NCI-H345 (cell line): Measurements from ENCODE around the gene CSNK1G2.
"Not testable (repeated sequence)": the region's sequence is repeated elsewhere in the genome, so short reads cannot be mapped to it uniquely, and the experiment has no call there.

Source experiments
- DNase-seq: peaks from one replicate; lab custom pipeline; 2025; lab: John Stamatoyannopoulos, UW

The CSNK1G2 gene

DNA sequence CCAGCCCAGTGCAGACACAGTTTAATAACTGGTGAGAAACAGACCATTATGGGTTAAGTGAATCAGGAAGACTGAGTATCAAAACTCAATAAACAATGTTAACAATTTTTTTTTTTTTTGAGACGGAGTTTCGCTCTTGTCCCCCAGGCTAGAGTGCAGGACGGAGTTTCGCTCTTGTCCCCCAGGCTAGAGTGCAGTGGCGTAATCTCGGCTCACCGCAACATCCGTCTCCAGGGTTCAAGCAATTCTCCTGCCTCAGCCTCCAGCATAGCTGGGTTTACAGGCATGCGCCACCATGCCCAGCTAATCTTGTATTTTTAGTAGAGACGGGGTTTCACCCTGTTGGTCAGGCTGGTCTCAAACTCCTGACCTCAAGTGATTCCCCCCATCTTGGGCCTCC lies 47.5 kb downstream of the CSNK1G2 start:
- not testable (repeated sequence) for DNase-seq

DNA sequence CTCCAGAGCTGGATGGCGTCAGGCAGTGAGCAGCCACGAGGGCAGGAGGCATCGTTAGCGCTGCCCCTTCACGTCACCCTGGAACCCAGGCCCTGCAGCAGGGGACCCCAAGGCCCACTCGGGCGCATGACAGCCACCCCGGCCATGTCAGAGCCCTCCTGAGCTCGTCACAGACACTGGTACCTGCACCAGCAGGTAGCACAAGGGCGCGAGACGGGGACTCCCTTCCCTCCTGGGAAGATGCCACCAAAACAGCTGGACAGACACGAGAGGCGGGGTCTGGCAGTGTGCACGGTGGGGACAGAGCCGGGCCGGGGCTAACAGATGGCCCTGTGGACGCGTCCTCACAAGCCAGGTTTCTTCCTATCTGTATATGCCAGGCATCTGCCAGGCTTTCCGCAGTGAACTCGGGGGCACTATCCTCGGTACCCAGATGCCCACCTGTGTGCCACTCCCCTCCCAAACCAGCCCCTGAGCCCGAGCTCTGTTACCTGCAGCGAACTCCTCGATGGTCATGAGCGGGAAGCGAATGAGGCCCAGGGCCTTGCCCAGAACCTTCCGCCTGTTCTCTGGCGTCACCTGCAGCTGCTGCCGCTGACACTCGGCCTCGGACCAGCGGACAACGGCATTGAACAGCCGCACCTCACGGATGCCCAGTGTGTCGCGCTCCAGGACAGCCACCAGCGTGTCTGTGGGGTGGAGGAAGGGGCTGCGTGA lies 48.7 kb downstream of the CSNK1G2 start:
- DNase-seq, result no peak

DNA sequence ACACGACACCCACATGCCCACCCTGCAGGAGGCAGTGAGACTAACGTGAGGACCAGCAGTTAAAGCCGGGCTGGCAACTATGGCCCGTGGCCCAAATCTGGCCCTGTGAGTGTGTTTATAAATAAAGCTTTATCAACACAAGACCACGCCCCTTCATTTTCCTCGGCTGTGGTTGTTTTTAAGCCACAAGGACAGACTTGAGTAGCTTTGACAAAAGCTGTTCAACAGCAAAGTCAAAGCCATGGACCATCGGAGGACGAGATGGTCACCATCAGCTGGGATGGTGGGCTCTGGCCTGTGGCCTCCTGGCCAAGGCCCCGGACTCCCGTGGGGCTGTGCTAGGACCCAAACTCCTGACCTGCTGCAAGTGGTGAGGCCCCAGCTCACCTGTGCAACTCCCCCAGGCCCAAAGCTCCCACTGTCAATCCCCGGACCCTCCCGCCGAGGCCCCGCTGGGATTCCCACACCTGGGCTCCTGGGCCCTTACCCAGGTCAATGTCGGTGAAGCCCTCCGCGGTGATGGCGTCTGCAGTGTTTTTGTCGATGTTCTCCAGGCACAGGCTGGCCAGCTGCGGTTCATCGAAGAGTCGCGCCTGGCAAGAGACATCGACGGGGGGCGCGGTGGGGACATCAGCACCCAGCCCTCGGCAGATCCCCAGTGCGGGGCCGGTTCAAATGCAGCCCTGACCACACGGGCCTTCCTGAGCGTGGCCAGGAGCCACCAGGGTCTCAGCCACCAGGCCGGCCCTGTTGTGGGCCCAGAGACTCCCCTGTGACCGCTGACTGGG lies 49.5 kb downstream of the CSNK1G2 start:
- DNase-seq, result no peak

GRCh38 chr19:1991018-1991913 lies 50.3 kb downstream of the CSNK1G2 start:
- no peak for DNase-seq

DNA sequence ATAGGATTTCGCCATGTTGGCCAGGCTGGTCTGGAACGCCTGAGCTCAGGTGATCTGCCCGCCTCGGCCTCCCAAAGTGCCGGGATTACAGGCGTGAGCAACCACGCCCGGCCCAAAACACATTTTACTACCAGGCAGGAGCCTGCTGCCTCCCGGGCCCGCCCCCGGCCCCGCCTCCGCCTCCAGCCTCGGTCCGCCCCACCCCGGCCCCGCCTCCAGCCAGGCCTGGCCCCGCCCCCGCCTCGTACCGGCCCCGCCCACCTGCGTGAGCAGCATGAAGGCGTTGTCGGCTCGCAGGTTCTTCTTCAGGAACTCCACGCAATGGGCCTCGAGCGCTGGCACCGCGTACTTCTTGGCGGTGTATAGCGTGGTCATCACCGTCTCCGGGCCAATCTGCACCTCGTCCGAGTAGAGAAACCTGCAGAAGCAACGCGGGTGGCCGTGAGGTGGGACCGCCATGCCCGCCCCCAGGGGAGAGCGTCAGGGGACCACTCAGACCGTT lies 51.8 kb downstream of the CSNK1G2 start:
- no peak for DNase-seq

DNA sequence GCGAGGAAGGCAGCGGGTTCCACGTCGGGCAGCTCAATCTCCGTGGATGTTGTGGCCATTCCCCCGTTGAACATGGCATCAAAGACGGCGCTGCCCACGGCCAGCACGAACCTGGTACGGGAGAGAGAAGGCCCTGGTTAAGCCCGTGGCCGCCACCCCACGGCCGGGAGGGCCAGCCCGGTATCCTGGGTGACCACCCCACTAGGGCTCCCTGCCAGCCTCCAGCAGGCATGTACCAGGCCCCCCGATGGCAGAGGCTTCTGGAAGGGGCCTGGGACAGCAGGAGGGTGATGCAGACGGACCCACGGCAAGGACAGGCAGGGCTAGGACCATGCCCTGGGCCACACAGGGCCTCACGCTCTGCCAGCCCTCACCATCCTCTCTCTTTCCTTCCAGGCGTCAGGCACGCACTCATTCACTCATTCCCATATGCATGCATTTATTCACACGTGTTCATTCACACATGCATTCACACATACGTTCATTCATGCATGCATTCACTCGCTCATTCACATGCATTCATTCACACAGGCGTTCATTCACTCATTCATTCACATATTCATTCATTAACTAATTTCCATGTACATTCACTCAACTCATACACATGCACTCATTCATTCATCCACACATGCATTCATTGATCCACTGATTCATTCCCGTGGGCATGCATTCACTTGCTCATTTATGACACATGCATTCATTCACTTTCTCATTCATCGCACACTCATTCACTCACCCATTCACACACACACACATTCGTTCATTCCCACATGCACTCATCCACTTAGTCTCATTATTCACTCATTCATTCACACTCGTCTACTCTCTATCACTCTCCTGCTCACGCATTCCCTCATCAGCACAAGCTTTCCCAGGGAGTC lies 56.6 kb downstream of the CSNK1G2 start:
- DNase-seq, result no peak

DNA sequence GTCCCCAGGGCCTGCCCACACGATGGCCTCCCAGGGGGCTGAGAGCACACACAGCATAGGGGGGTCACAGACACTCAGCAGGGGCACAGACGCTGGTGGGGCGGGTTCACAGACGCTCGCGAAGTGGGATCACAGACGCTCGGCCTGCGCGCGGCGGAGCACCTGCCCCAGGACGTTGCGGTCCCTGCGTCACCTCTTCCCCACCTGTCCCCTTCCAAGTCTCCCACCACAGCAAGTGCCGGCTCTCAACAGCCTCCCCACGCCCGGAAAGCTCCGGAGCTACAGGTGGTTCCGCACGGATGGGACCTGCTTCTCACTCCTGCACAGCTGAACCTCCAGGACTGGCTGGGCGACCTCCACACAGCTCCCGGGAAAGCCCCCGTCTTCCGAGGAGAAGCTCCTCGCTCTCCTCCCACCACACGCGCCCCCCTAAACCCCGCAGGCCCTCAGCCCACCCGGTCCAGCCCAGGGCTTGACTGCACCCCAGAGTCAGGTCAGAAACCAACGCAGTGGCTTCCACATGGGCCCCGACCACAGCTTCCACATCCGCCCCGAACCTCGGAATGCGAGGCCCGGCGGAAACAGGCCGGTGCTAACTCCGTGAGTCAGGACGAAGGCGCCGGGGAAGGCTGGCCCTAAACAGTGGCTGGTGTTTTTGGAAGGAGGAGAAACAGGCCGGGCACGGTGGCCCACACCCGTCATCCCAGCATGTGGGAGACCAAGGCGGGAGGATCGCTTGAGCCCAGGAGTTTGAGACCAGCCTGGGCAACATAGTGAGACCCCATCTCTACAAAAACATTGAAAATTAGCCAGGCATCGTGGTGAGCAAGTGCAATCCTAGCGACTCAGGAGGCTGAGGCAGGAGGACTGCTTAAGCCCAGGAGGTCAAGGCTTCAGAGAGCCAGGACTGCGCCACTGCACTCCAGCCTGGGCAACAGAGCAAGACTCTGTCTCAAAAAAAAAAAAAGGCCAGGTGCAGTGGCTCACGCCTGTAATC lies 58.0 kb downstream of the CSNK1G2 start:
- DNase-seq, result no peak

DNA sequence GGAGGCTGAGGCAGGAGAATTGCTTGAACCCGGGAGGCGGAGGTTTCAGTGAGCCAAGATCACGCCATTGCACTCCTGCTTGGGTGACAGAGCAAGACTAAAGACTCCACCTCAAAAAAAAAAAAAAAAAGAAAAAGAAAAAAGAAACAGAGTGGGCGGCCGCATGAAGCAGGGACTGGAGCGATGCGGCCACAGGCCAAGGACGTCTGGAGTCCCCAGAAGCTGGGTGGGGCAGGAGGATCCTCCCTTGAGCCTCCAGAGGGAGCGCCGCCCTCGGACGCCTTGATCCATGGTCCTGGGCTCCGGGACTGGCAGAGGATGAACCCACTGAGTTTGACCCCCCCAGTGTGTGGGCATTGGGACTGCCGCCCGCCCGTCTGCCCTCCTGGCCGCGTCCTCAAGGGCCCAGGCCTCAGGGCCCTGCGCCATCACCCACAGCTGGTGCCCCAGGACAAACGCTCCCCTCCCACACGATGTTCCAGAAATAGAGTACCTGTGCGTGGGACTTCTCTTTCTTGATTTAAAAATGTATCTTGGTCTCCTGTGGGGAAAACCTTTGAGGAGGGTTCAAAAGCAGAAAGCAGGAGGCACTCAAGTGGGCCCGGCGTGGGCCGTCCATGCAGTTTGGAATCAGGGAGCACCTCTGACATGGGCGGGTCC lies 59.0 kb downstream of the CSNK1G2 start:
- no peak for DNase-seq

- no peak for DNase-seq
Observed at GRCh38 chr19:2003874-2004273, 62.9 kb downstream of the CSNK1G2 start.

GRCh38 chr19:2010135-2010668 lies 69.2 kb downstream of the CSNK1G2 start:
- no peak for DNase-seq

DNA sequence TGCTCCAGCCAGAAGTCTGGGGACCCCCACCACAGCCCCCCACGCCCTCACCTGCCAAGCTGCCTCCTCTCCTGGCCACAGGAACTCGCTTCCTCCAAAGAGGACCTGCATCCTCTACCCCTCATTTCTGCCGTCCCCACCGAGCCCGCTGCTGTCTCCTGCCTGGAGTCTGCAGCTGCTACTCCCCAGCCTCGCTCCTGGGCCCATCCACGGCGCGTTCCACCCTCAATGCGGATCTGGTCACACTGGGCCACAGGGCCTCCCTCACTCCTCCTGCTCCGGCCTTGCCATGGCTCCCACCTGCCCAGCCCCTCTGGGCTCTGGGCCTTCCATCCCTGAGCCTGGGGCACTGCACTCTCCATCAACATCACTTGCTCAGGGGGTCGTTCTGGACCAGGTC lies 70.2 kb downstream of the CSNK1G2 start:
- no peak for DNase-seq

DNA sequence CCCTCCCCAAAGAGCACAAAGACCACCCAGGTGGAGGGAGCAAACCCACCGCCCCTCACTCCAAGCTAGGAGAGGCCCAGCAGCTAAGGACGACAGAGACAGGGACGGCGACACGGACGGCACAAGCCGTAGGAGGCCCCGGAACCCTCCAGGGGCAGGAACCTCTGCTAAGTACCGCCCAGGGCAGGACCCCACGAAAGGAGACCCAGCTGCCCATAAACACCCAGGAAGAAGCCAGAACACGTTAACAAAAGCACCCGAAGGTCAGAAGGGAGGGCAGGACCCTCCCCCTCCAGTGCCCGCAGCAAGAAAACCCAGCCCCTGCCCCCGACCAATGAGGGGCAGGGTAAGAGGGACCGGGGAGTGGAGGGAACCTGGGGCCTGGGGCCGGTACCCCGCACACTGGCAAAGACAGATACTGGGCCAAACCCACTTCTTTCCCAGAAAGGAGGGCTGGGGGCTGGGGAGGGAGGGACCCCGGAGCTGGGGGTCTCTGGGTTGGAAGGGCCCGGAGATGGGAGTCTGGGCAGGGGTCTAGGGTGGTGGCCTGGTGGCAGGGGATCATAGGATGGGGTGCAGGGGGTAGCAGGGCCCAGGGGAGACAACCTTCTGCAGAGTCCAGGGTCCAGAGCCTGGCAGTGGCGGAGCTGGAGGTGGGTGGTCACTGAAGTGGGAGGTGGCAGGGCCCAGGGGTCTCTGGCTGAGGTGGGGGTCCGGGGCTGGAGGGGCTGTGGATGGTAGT lies 72.1 kb downstream of the CSNK1G2 start:
- no peak for DNase-seq

- DNase-seq, result no peak
Observed at GRCh38 chr19:2013683-2013961, 72.7 kb downstream of the CSNK1G2 start.

DNA sequence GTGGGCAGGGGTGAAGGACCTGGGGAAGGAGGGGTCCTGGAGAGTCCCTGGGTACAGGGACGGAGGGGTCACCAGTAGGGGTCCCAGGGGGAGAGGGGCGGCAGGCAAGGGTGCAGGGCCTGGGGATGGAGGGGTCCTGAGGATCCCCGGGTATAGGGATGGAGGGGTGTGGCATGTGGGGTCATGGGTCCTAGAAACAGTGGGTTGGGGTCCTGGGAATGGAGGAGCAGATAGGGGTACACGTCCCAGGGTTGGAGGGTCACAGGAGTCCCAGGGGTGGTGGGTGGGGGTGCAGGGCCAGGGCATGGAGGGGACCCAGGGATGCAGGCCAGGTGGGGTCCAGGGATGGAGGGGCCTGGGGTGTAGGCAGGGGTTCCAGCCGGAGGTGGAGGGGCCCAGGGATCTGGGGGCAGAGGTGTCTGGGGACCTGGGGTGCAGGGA lies 73.2 kb downstream of the CSNK1G2 start:
- DNase-seq, result no peak

DNA sequence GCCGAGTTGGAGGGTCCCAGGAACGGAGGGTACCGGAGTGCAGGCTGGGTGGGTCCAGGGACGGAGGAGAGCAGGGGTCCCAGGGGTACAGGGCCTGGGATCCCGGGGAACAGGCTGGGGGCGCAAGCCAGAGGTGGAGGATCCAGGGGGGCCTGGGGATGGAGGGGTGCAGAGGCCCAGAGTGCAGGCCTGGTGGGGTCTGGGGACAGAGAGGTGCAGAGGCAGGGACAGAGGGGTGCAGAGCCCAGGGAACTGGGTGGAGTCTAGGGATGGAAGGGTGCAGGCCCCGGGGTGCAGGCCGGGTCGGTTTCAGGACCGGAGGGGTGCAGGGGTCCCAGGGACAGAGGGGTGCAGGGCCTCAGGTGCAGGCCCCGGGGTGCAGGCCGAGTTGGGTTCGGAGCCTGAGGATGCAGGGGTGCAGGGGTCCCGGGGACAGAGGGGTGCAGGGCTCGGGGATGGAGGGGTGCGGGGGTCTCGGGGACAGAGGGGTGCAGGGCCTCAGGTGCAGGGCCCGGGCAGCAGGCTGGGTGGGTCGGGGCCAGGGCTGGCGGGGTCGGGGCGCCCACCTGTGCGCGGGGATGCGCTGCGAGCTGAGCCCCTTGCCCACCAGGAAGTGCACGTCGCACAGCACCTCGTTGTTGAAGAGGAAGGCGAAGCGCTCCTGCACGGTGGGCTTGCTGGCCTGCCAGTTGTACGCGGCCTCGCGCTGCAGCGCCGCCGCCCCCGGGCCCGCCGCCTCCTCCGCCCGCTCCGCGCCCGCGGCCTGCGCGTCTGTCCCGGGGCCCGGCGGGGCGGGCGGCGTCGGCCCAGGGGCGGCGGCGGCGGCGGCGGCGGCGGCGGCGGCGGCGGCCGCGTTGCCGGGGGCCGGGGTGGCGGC lies 74.0 kb downstream of the CSNK1G2 start:
- DNase-seq, result no peak

GRCh38 chr19:2015608-2015950 lies 74.6 kb downstream of the CSNK1G2 start, which contains the start of gene BTBD2:
TSS of gene BTBD2 (minus strand) at chr19:2015714. CDS start at chr19:2015703, 11 bp downstream.
- DNase-seq, result peak; percentile 73

DNA sequence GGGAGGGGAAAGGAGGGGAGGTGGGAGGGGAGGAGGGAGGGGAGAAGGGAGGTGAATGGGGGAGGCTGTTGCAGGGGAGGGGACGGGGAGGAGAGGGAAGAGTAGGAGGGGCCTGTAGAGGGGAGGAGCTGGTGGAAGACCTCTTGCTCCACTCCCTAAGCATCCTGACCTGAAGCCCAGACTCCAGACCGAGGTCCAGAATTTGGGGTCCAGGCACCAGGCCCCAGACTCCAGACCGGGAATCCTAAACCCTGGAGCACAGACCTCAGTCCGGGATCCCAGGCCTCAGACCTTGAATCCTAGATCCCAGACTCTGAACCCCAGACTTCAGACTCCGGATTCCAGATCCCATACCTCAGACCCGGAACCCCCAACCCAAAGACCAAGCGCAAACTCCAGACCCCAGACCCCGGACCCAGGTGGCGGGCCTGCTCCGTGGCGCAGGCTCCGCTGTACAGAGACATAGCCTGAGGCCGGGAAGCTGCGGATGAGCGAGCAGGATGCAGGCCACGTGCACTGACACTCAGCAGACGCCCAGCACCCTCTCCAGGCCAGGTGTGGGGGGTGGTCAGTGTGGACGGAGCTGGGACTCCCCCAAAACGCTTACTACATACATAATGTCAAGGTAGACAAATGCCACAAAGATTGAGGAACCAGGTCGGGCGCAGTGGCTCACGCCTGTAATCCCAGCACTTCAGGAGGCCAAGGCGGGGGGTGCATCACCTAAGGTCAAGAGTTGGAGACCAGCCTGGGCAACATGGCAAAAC lies 75.3 kb downstream of the CSNK1G2 start:
- DNase-seq, result peak; percentile 78
